GM18520 (cell line): Measurements from ENCODE around the gene C14orf119.

ENCODE experiments used
- ATAC-seq: cut with Tn5 transposase; IDR thresholded peaks from one replicate; pipeline ENCODE4 v1.9.1; 2021; ENCODE audit not compliant: unreplicated experiment

The C14orf119 gene

GRCh38 chr14:23124337-23124954, 29.1 kb downstream of the C14orf119 start:
- ATAC-seq = no peak

GRCh38 chr14:23125011-23125410, 29.7 kb downstream of the C14orf119 start:
- no peak for ATAC-seq

GRCh38 chr14:23125933-23126524, 30.7 kb downstream of the C14orf119 start:
- no peak for ATAC-seq

DNA sequence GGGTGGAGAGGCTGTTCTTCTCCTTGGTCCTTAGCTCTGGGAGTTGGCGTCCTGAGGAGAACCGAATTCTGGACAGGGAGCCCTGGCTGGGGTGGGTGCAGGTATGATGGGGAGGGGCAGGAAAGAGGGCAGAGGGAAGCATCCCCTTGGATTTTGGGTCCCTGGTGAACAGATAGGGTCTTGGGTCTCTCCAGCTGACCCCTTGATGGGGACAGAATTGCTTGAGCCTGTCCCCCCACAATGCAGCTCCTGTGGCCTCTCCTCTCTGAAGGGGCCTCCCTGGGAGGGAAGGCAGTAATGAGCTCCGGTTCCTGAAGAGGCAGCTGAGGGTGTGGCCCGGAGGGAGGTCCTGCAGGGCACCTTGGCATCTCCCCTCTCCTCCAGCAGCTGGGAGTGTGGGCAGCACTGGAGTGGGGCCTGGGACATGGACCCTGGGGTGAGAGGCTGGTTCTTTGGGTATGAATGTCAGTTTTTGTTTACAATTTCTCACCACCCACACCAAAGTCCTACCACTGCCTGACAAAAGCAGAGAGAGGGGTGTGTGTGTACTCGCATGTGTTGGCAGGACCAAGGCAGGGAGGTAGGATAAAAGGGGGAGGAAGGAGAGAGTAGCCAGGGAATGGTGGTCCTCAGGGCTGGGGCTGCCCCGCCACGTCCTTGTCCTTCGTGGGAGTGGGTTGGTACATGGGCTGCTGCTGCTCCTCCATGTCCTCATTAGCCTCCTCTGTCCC, 31.4 kb downstream of the C14orf119 start:
- no peak for ATAC-seq

DNA sequence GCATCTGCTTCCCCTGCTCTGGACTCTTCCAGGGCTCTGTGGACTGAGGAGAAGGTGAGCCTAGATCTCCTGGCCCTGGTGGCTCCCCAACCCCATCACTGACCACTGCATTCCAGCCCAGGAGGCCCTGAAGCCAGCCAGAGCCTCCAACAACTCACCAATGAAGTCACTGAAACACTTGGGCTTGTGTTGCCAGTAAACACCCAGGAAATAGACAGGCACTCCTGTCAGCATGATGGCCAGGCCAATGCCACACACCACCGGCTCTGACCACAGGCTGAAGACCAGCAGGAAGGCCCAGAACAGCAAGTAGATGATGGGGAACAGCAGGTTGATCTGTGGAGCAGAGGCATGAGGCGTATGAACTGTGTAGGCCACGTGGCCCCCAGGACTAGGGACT, 32.6 kb downstream of the C14orf119 start:
- ATAC-seq = no peak

DNA sequence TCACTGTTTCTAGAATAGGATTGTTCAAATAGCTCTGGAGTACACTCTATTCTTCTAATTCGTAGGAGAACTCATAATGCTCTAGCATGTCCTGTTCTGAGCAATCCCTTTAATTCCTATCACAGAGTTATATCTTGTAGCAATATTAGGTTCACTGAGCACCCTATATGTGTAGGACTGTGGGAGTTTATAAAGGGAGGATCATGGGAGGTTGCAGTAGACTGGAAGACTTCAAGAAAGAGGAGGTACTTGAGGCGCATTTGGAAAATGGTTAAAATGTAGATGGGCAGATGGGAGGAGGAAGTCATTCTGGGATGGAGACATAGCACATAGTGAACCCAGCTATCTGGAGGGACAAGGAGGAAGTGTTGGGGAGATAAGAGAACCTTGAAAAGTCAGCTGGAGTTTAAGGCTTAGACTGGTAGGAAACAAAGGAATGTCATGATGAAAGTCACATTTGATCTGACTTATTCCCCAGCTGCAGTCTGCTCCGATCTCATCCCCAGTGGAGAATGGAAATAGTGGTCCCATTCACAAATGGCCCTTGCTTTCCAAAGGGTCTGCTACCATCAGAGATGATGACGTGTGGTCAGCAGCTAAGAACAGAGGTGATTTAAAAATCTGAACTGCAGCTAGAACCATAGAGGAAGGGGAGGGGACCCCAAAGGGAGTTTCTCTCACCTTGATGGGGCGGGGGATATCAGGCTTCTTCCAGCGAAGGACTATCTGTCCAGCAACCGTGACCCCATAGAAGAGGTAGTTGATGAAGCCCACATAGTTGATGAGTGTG, 33.9 kb downstream of the C14orf119 start:
- ATAC-seq = no peak

DNA sequence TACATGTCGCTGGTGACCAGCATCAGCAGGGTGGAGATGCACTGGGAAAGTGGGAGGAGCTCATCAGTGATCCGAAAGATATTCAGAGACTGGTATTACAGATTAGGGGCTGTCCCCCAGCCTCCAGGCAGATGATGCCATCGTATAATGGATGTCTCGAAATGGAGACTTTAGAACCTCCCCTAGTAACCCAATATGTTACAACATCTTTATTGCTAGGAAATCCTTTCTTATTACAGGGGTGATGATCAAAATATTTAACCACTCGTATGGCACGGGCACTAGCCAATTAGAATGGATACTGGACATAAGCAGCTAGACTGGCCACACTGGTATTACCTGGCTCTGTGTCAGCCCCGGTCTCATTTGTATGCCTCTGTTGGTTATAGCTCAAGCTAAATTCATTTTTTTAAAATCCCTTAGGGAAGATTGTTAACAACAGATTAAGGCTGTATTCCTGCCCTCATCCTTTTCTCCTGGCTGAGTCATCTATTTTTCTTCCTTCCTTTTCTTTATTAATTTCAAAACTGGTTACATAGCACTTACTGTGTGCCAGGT, 34.5 kb downstream of the C14orf119 start:
- ATAC-seq = no peak

- no peak for ATAC-seq
Observed at GRCh38 chr14:23130871-23131270, 35.6 kb downstream of the C14orf119 start.

GRCh38 chr14:23131482-23131881, 36.2 kb downstream of the C14orf119 start:
- ATAC-seq = no peak

DNA sequence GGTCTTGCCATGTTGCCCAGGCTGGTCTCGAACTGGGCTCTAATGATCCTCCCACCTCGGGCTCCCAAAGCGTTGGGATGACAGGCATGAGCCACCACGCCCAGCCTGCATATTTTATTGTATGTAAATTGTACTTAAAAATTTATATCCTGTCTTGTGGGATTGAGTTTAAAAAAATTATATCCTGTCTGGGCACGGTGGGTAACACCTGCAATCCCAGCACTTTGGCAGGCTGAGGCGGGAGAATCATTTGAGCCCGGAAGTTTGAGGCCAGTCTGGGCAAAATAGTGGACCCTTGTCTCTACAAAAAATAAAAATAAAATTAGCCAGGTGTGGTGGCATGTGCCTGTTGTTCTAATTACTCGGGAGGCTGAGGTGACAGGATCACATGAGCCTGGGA, 37.7 kb downstream of the C14orf119 start:
- no peak for ATAC-seq

DNA sequence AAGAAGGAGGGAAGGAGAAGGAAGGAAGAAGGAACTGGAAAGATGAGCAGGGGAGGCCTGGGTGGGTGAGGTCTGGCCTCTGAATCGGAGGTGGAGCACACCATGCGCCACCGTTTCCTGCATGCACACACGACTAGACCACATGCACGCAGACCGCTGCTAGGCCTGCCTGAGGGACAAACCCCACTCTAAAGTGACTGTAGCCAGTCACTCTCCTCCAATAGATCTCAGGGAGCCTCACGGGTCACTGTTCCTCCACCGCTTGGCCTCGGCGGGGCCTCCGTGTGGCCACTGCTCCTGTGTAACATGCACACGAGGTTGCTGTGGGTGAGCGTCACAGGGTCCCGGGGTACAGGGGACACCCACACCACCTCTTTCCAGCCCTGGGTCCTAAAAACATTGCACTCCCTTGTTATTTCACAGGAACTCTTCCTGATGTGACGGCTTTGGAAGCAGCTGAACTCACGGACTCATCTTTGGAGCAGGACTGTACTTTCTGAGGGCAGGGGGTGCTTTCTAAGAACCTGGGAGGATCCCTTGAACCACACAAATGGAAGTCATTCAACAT, 41.3 kb downstream of the C14orf119 start:
- no peak for ATAC-seq

- ATAC-seq = no peak
Observed at GRCh38 chr14:23137192-23137812, 42.0 kb downstream of the C14orf119 start.

GRCh38 chr14:23137813-23138535, 42.7 kb downstream of the C14orf119 start:
- ATAC-seq = no peak

GRCh38 chr14:23139874-23140273, 44.6 kb downstream of the C14orf119 start:
- no peak for ATAC-seq

DNA sequence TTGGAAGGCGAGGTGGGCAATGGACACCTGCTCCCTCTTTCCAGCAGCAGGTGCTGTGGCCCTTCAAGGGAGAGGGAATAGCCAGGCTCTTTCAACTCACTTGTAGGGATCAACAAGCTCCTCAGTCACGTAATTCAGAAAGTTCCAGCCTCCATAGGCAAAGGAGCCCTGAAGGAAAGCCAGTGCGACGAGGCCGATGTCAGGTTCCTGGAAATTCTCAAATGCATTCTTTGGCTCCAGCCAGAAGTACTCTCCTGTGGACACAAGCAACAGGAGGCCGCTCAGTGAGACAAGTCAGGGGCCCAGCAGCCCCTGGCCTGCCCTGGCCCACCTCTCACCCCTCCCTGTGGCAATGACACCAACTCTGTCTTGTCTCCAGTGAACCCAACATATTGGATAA, 45.1 kb downstream of the C14orf119 start:
- no peak for ATAC-seq

DNA sequence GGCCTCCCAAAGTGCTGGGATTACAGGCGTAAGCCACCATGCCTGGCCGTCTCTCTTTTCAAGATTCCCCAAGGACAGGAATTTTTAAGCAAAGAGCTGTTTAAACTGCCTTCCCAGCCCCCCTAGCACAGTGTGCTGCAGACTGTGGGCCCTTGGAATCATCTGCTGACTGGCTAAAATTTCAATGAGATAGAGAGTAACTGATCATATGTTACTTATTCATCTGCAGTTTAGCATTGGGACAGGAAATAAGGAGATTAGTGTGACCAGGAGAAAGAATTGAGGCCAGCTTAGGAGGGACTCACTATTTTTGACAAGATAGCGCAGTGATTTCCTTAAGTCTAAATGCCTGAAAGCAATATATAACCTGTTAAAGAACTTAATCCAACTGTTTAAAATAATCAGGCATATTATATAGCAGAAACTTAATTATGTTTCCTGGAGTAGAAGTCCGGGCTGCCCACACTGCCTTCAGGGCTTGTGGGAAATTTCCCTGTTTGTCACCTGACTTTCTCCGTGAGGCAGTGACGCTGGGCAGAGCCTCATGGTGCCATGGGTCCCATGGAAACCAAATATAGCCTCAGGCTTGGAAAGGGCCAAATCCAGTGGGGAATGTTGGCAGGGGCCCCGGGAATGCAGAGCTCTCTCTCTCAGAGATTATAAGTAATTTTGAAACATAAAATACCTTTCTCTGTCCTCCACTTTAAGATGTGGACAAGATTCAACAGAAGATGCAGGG, 46.6 kb downstream of the C14orf119 start:
- no peak for ATAC-seq

GRCh38 chr14:23142826-23143225, 47.5 kb downstream of the C14orf119 start:
- no peak for ATAC-seq

GRCh38 chr14:23143911-23144310, 48.6 kb downstream of the C14orf119 start:
- no peak for ATAC-seq

GRCh38 chr14:23145794-23146350, 50.6 kb downstream of the C14orf119 start:
- ATAC-seq = no peak
